Suprapubic skin (tissue), 4 donors: Measurements from ENCODE around the gene RGMB. TPM values are rescaled to one million over a fixed set of nuclear protein-coding genes. Genes with fewer than 3 reads are reported as not detected.

Experiments
- DNase-seq, 2 donors: peaks; one replicate each; pipeline ENCODE4 v3.0.0-alpha.2; 2019; ENCODE audit warnings: low spot score in 2 of 2
- H3K27ac ChIP-seq: fragments of 200-600 bp; sonication (generic); one replicate; pipeline ENCODE4 v1.5.1; 2019
- H3K27me3 ChIP-seq: fragments of 200-600 bp; sonication (generic); one replicate; pipeline ENCODE4 v1.5.1; 2019
- H3K36me3 ChIP-seq: fragments of 200-600 bp; sonication (generic); one replicate; pipeline ENCODE4 v1.5.1; 2019
- H3K4me1 ChIP-seq: fragments of 200-600 bp; sonication (generic); one replicate; pipeline ENCODE4 v1.5.1; 2019
- H3K4me3 ChIP-seq: fragments of 200-600 bp; sonication (generic); one replicate; pipeline ENCODE4 v1.5.1; 2019; ENCODE audit warnings: mild to moderate bottlenecking
- H3K9me3 ChIP-seq: fragments of 200-600 bp; sonication (generic); one replicate; pipeline ENCODE4 v1.5.1; 2019
- EP300 ChIP-seq: sonication (generic); formaldehyde crosslinking; IDR thresholded peaks from one replicate; pipeline ENCODE4 v1.6.1; 2017; ENCODE audit warnings: antibody characterized with exemption
- POLR2A ChIP-seq, 2 donors: fragments of 450-650 bp; IDR thresholded peaks; one replicate each; pipeline ENCODE4 v1.6.1; 2017; ENCODE audit warnings: antibody characterized with exemption in 2 of 2, mild to moderate bottlenecking in 2 of 2, moderate library complexity in 2 of 2
- POLR2AphosphoS5 ChIP-seq, 3 donors: sonication (generic); formaldehyde crosslinking; IDR thresholded peaks; one replicate each; pipeline ENCODE4 v1.6.1; 2017; ENCODE audit warnings: antibody characterized with exemption in 3 of 3
- WGBS: methylation state at CpG from one replicate; pipeline ENCODE4 v1.1.5; 2018; 5-methylcytosine and 5-hydroxymethylcytosine counted together
- total RNA-seq, 4 donors: library from RNA; depleted of rRNA; stranded (reverse); fragments of >200 nt; gene quantifications; one replicate each; pipeline ENCODE4 v1.1.0, GENCODE V29; 2016
- TF ChIP-seq, protein P1 (sequence below), 2 donors: fragments of 200-600 bp in 1 of 2; fragments of 450-650 bp in 1 of 2; sonication (generic) in 1 of 2; IDR thresholded peaks; one replicate each; pipeline ENCODE4 v1.5.1; 2016 to 2019; ENCODE audit warnings: antibody characterized with exemption in 2 of 2, mild to moderate bottlenecking in 1 of 2, moderate library complexity in 1 of 2

The RGMB gene
- total RNA-seq, 4 donors from 2014 or later, result 47.7 to 73.2 (median 70.8) TPM

DNA sequence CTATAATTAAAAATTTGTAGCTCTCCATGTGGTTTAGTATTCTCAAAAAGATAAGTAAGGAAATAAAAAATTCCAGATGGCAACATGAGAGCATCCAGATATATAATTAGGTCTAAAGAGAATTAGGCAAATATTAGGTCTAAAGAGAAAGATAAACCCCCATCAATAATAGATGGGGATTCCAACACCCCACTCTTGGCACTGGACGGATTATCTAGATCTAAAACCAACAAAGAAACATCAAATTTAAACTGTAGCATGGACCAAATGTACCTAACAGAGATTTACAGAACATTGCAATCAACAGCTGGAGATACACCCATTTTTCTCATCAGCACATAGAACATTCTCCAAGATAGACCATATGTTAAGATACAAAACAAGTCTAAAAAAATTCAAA lies 31.6 kb downstream of the RGMB start:
- no peak for TF ChIP-seq POLR2AphosphoS5 (IDR thresholded peaks at IDR 0.05)
- TF ChIP-seq POLR2A (IDR thresholded peaks at IDR 0.05), result no peak
- no peak for TF ChIP-seq EP300
- TF ChIP-seq, protein P1, sequence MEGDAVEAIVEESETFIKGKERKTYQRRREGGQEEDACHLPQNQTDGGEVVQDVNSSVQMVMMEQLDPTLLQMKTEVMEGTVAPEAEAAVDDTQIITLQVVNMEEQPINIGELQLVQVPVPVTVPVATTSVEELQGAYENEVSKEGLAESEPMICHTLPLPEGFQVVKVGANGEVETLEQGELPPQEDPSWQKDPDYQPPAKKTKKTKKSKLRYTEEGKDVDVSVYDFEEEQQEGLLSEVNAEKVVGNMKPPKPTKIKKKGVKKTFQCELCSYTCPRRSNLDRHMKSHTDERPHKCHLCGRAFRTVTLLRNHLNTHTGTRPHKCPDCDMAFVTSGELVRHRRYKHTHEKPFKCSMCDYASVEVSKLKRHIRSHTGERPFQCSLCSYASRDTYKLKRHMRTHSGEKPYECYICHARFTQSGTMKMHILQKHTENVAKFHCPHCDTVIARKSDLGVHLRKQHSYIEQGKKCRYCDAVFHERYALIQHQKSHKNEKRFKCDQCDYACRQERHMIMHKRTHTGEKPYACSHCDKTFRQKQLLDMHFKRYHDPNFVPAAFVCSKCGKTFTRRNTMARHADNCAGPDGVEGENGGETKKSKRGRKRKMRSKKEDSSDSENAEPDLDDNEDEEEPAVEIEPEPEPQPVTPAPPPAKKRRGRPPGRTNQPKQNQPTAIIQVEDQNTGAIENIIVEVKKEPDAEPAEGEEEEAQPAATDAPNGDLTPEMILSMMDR (IDR thresholded peaks at IDR 0.05), result no peak
- Histone ChIP-seq H3K9me3 (peaks cover 15% of the 10 kb centered on the region), H3K27me3 (no peaks in the 10 kb centered on the region), H3K27ac (no peak overlapping the region), H3K4me1 (no peaks in the 10 kb centered on the region), H3K4me3 (no peak overlapping the region), H3K36me3 (no peaks in the 10 kb centered on the region)
- WGBS, result 0% methylated on average over 1 of the region's 1 CpG
- no peak for DNase-seq

DNA sequence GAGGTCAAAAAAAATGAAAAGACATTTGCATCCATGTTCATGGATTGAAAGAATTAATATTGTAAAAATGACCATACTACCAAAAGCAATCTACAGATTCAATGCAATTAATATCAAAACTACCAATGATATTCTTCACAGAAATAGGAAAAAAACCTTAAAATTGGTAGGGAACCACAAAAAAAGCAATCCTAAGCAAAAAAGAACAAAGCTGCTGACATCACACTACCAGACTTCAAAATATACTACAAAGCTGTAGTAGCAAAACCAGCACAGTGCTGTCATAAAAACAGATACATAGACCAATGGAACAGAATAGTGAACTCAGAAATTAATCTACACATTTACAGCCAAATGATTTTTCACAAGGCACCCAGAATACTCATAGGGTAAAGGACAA lies 34.3 kb downstream of the RGMB start:
- Histone ChIP-seq H3K9me3 (peaks cover 15% of the 10 kb centered on the region), H3K4me1 (no peaks in the 10 kb centered on the region), H3K27ac (no peak overlapping the region), H3K27me3 (no peaks in the 10 kb centered on the region), H3K36me3 (no peaks in the 10 kb centered on the region), H3K4me3 (no peak overlapping the region)
- no peak for TF ChIP-seq POLR2A (IDR thresholded peaks at IDR 0.05)
- TF ChIP-seq EP300, result no peak
- no peak for TF ChIP-seq POLR2AphosphoS5 (IDR thresholded peaks at IDR 0.05)
- TF ChIP-seq, protein P1 (IDR thresholded peaks at IDR 0.05), result no peak
- DNase-seq, result no peak

DNA sequence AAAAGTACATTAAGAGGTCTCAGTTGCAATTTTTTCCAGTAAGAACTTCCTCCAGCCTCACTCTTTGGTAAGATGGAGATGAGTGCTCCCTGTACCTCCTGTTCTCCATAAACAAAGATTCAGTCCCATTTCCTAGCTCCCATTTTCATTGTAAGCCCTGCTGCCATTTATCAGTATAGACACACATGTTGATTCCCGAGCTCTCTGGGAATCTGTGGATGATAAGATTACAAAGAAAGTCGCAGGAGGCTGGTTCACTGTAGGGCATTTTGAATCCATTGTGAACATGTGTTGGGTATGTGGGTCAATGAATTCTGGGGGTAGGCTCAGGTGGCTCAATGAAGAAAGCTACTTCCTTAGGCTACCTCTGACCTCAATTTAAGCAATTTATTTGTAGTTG lies 36.7 kb downstream of the RGMB start:
- WGBS, result 46% methylated on average over 2 of the region's 2 CpGs
- Histone ChIP-seq H3K4me3 (no peak overlapping the region), H3K4me1 (no peaks in the 10 kb centered on the region), H3K27me3 (no peaks in the 10 kb centered on the region), H3K27ac (no peak overlapping the region), H3K9me3 (peaks cover 15% of the 10 kb centered on the region), H3K36me3 (no peaks in the 10 kb centered on the region)
- TF ChIP-seq, protein P1 (IDR thresholded peaks at IDR 0.05), result no peak
- no peak for DNase-seq

DNA sequence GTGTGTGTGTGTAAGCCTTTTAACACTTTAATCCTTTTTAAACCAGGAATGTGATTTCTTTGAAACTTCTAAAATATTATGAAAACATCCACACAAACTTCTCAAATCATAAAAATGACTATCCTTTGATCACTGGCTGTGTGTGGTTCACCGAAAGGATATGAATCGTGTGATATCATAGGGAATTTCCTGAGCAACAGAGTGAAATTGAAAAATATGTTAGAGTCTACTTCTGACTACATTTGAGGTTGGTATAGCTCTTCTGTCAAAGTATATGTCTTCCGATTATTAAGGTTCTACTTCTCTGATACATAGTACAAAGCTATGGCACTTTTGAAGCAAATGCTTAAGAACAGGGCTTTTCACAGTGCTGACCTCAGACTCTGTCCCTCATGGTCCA lies 40.3 kb downstream of the RGMB start:
- Histone ChIP-seq H3K4me3 (no peak overlapping the region), H3K27ac (no peak overlapping the region), H3K4me1 (no peaks in the 10 kb centered on the region), H3K36me3 (no peaks in the 10 kb centered on the region), H3K9me3 (no peaks in the 10 kb centered on the region), H3K27me3 (no peaks in the 10 kb centered on the region)
- TF ChIP-seq POLR2A (IDR thresholded peaks at IDR 0.05) (no peak), POLR2AphosphoS5 (IDR thresholded peaks at IDR 0.05) (no peak), EP300 (no peak)
- TF ChIP-seq, protein P1 (IDR thresholded peaks at IDR 0.05), result no peak
- WGBS, result 92% methylated on average over 3 of the region's 3 CpGs
- DNase-seq, result no peak

DNA sequence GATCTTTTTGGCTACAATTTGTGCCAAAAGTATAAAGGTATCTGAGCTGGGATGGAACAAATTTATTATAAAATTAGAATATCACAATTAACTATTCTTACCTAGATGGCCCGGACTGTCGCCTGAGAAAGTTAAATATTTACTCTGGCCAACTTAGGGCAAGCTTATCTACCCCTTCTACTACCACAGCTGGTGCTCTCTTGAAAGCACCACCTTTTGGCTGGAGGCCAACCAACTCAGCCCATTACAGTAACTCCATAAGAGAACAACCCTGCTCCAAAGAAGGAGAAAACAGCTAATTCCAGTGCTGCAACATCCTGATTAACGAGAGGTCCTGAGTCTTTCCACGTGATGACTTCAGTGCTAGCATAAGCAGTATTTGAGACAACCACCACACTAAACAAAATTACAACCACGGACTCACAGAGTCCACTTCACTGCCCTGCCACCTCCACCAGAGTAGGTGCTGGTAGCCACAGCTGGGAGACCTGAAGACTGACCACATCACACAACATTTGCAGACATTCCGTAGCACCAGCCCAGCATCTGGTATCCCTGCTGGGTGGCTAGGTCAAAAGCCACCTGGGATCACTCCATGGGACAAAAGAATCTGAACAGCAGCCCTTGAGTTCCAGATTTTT lies 43.2 kb downstream of the RGMB start:
- Histone ChIP-seq H3K4me1 (no peaks in the 10 kb centered on the region), H3K4me3 (no peak overlapping the region), H3K9me3 (no peaks in the 10 kb centered on the region), H3K36me3 (no peaks in the 10 kb centered on the region), H3K27me3 (no peaks in the 10 kb centered on the region), H3K27ac (no peak overlapping the region)
- DNase-seq, result no peak
- 91% methylated on average over 6 of the region's 6 CpGs for WGBS
- TF ChIP-seq POLR2AphosphoS5 (IDR thresholded peaks at IDR 0.05), result no peak
- TF ChIP-seq, protein P1 (IDR thresholded peaks at IDR 0.05), result no peak
- no peak for TF ChIP-seq EP300
- TF ChIP-seq POLR2A (IDR thresholded peaks at IDR 0.05), result no peak
